Esophagus muscularis mucosa (tissue), 4 donors: Measurements from ENCODE around the gene IDNK.

Experiments used
- EP300 ChIP-seq: sonication (generic); formaldehyde crosslinking; IDR thresholded peaks from one replicate; pipeline ENCODE4 v1.6.1; 2017; ENCODE audit warnings: antibody characterized with exemption
- POLR2A ChIP-seq: fragments of 450-650 bp; IDR thresholded peaks from one replicate; pipeline ENCODE4 v1.6.1; 2017; ENCODE audit warnings: antibody characterized with exemption, moderate library complexity, mild to moderate bottlenecking, low read depth
- POLR2AphosphoS5 ChIP-seq, 2 donors: sonication (generic); formaldehyde crosslinking; IDR thresholded peaks; one replicate each; pipeline ENCODE4 v1.6.1; 2017; ENCODE audit warnings: antibody characterized with exemption in 2 of 2
- TF ChIP-seq, protein P1 (sequence below), 3 experiments: fragments of 200-600 bp in 2 of 3; fragments of 450-650 bp in 1 of 3; sonication (generic) in 2 of 3; IDR thresholded peaks; one replicate each; pipeline ENCODE4 v1.5.1; 2017 to 2019; ENCODE audit warnings: antibody characterized with exemption in 3 of 3, mild to moderate bottlenecking in 2 of 3, moderate library complexity in 1 of 3

DNA sequence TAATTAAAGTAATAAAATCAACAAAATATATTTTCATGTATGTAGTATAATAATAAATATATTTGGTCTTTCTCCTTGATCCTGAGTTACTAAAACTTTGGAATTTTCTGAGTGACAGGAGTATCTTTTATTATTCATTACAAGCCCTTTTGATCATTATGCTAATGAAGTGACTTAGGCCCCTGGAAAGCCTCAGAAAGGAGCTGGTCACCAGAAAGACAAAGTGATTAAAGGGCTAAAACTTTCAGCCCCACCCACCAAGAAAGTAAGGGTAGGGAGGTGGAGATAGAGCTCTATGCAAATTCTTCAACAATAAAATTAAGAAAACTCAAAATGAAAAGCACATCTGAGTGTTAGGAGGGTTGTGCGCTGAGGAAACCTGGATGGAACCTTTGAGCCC, 57.3 kb downstream of the IDNK start:
- TF ChIP-seq, protein P1, sequence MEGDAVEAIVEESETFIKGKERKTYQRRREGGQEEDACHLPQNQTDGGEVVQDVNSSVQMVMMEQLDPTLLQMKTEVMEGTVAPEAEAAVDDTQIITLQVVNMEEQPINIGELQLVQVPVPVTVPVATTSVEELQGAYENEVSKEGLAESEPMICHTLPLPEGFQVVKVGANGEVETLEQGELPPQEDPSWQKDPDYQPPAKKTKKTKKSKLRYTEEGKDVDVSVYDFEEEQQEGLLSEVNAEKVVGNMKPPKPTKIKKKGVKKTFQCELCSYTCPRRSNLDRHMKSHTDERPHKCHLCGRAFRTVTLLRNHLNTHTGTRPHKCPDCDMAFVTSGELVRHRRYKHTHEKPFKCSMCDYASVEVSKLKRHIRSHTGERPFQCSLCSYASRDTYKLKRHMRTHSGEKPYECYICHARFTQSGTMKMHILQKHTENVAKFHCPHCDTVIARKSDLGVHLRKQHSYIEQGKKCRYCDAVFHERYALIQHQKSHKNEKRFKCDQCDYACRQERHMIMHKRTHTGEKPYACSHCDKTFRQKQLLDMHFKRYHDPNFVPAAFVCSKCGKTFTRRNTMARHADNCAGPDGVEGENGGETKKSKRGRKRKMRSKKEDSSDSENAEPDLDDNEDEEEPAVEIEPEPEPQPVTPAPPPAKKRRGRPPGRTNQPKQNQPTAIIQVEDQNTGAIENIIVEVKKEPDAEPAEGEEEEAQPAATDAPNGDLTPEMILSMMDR (IDR thresholded peaks at IDR 0.05) = no peak
- TF ChIP-seq POLR2A (no peak), EP300 (no peak), POLR2AphosphoS5 (IDR thresholded peaks at IDR 0.05) (no peak)
